ENCODE results near the gene ARAP1. TPM values are rescaled to one million over a fixed set of nuclear protein-coding genes. Genes with fewer than 3 reads are reported as not detected.

ARAP1 gene
- total RNA-seq, 1 donor, result 95.2 TPM

DNA sequence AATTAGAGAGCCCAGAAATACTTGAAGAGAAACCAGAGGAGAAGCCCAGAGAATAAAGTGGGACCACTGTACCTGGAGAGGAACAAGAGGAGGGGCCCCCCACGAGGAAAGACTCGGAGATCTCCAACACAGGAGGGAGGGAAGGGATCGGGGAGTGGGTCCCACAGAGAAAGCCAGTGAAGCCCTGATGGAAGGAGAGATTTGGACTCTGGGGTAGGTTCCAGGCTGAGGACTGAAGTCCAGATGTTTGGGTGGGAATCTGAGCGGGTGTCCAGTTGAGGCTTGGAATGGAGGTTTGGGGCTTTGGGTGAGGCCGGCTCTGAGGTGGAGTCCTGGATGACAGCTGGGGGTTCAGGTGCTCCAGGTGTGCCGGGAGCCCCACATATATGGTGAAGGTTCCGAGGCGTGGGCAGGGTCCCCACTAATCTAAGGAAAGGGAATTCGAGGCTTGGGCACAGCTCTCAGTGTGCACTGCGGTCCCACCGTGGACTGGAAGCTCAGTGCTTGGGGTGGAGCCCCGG is 110.6 kb downstream of the ARAP1 start:
- no peak overlapping the region for H2AFZ ChIP-seq (ENCODE audit: low read length)
- no peak overlapping the region for H3K4me2 ChIP-seq (ENCODE audit: insufficient read depth, low read length)
- no peaks in the 10 kb centered on the region for H3K9me3 ChIP-seq (ENCODE audit: low read depth, low read length)
- no peak overlapping the region for H3K4me3 ChIP-seq (ENCODE audit: insufficient read depth, low read length)
- no peaks in the 10 kb centered on the region for H3K79me2 ChIP-seq (ENCODE audit: insufficient read depth, low read length)
- no peak overlapping the region for H3K27ac ChIP-seq (ENCODE audit: low read depth, low read length)
- no peaks in the 10 kb centered on the region for H3K36me3 ChIP-seq (ENCODE audit: insufficient read depth, low read length)
- no peaks in the 10 kb centered on the region for H4K20me1 ChIP-seq (ENCODE audit: insufficient read depth, low read length)
- no peak for TF ChIP-seq CTCF (IDR thresholded peaks at IDR 0.05; ENCODE audit: extremely low read depth, low read depth, low read length)
- peak; percentile 47 for DNase-seq (ENCODE audit: insufficient read length, low spot score, missing footprints)
- H3K27me3 ChIP-seq (ENCODE audit: insufficient read depth, low read length), result peaks cover 39% of the 10 kb centered on the region
- peaks cover 3% of the 10 kb centered on the region for H3K4me1 ChIP-seq (ENCODE audit: insufficient read depth, low read length)

DNA sequence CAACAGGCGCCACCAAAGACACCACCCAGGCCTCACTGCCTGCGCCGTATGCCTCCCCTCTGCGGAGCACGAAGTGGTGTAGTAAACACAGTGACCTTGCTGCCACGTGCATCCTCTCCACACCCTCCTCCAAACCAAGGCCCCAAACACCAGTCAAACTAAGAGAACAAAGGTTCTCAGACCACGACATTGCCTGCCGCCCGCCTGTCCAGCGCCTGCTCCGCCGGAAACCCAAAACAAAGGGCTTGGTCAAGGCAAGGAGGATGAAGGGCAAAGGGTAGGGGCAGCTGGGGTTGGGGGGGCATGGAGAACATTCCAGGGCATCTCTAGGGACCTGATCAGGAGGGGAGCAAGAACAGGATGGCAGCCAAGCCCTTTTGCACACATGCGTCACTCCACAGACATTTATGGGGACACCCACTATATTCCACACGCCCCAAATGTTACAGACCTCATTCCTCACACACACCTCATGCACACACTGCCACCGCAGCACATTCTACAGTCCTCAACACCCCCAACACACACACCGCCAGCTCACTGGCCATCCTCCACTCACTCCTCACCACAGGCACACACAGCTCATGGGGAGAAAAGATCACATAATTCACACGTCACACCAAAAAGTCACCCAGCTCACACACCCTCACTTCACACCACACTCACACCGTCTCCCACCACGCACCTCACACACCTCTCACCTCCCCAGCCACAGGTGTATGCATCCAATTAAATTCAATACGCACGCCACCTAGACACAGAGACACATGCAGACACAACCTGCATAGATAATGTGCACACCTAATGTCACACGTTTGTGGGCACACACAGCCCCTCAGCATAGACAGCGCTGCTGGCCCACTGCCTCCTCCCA is 112.5 kb downstream of the ARAP1 start:
- no peaks in the 10 kb centered on the region for H3K79me2 ChIP-seq (ENCODE audit: insufficient read depth, low read length)
- no peak for TF ChIP-seq CTCF (IDR thresholded peaks at IDR 0.05; ENCODE audit: extremely low read depth, low read depth, low read length)
- H3K4me3 ChIP-seq (ENCODE audit: insufficient read depth, low read length), result no peak overlapping the region
- no peak overlapping the region for H2AFZ ChIP-seq (ENCODE audit: low read length)
- H3K4me2 ChIP-seq (ENCODE audit: insufficient read depth, low read length), result no peak overlapping the region
- H3K36me3 ChIP-seq (ENCODE audit: insufficient read depth, low read length), result no peaks in the 10 kb centered on the region
- peaks cover 3% of the 10 kb centered on the region for H3K4me1 ChIP-seq (ENCODE audit: insufficient read depth, low read length)
- no peaks in the 10 kb centered on the region for H4K20me1 ChIP-seq (ENCODE audit: insufficient read depth, low read length)
- H3K27ac ChIP-seq (ENCODE audit: low read depth, low read length), result no peak overlapping the region
- DNase-seq (ENCODE audit: insufficient read length, low spot score, missing footprints), result no peak
- H3K9me3 ChIP-seq (ENCODE audit: low read depth, low read length), result no peaks in the 10 kb centered on the region
- peaks cover 53% of the 10 kb centered on the region for H3K27me3 ChIP-seq (ENCODE audit: insufficient read depth, low read length)

- no peaks in the 10 kb centered on the region for H3K9me3 ChIP-seq (ENCODE audit: low read depth, low read length)
- no peak overlapping the region for H2AFZ ChIP-seq (ENCODE audit: low read length)
- peaks cover 53% of the 10 kb centered on the region for H3K27me3 ChIP-seq (ENCODE audit: insufficient read depth, low read length)
- no peak for TF ChIP-seq CTCF (IDR thresholded peaks at IDR 0.05; ENCODE audit: extremely low read depth, low read depth, low read length)
- no peaks in the 10 kb centered on the region for H3K36me3 ChIP-seq (ENCODE audit: insufficient read depth, low read length)
- no peak overlapping the region for H3K27ac ChIP-seq (ENCODE audit: low read depth, low read length)
- H3K4me2 ChIP-seq (ENCODE audit: insufficient read depth, low read length), result no peak overlapping the region
- no peak overlapping the region for H3K4me3 ChIP-seq (ENCODE audit: insufficient read depth, low read length)
- no peak for DNase-seq (ENCODE audit: insufficient read length, low spot score, missing footprints)
- no peaks in the 10 kb centered on the region for H4K20me1 ChIP-seq (ENCODE audit: insufficient read depth, low read length)
- H3K79me2 ChIP-seq (ENCODE audit: insufficient read depth, low read length), result no peaks in the 10 kb centered on the region
- H3K4me1 ChIP-seq (ENCODE audit: insufficient read depth, low read length), result peaks cover 3% of the 10 kb centered on the region
These were observed 114.3 kb downstream of the ARAP1 start for GRCh38 chr11:72637926-72638325.

DNA sequence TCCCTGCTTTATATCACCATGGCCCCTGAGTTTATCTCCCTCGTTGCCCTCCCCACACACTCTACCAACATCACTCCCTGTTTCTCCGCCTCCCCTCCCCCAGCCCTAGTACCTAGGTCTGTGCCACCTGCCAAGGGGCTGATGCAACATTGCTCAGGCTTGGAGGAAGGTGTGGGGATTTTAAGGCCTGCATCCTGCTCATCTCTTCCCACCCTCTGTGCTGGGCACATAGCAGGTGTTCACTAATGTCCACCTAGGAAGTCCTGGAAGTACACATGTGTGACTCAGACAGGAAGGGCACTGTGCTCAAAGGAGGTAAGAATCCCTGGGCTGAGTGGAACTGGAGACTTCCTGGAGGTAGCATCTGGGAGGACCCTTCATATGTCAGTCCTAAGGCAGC is 115.0 kb downstream of the ARAP1 start:
- no peak for TF ChIP-seq CTCF (IDR thresholded peaks at IDR 0.05; ENCODE audit: extremely low read depth, low read depth, low read length)
- H3K4me1 ChIP-seq (ENCODE audit: insufficient read depth, low read length), result peaks cover 3% of the 10 kb centered on the region
- DNase-seq (ENCODE audit: insufficient read length, low spot score, missing footprints), result no peak
- H3K4me3 ChIP-seq (ENCODE audit: insufficient read depth, low read length), result no peak overlapping the region
- no peaks in the 10 kb centered on the region for H3K79me2 ChIP-seq (ENCODE audit: insufficient read depth, low read length)
- no peaks in the 10 kb centered on the region for H3K9me3 ChIP-seq (ENCODE audit: low read depth, low read length)
- no peak overlapping the region for H3K27ac ChIP-seq (ENCODE audit: low read depth, low read length)
- no peaks in the 10 kb centered on the region for H3K36me3 ChIP-seq (ENCODE audit: insufficient read depth, low read length)
- H2AFZ ChIP-seq (ENCODE audit: low read length), result no peak overlapping the region
- no peak overlapping the region for H3K4me2 ChIP-seq (ENCODE audit: insufficient read depth, low read length)
- peaks cover 53% of the 10 kb centered on the region for H3K27me3 ChIP-seq (ENCODE audit: insufficient read depth, low read length)
- no peaks in the 10 kb centered on the region for H4K20me1 ChIP-seq (ENCODE audit: insufficient read depth, low read length)

Data from osteoblast (primary cell).